Breast epithelium (tissue), 4 donors: ENCODE measurements around the gene STK4. TPM values are rescaled to one million over a fixed set of nuclear protein-coding genes. Genes with fewer than 3 reads are reported as not detected.

ENCODE experiments used
- DNase-seq, 2 donors: peaks; one replicate each; pipeline ENCODE4 v3.0.0-alpha.2; 2019; ENCODE audit warnings: low spot score in 2 of 2
- H3K27ac ChIP-seq, 2 donors: fragments of 200-600 bp; sonication (generic) in 1 of 2; one replicate each; pipeline ENCODE4 v1.5.1; 2016 to 2019; ENCODE audit warnings: mild to moderate bottlenecking in 1 of 2
- H3K27me3 ChIP-seq, 2 donors: fragments of 200-600 bp; sonication (generic) in 1 of 2; one replicate each; pipeline versions ENCODE4 v1.5.1 to v1.6.0; 2017 to 2019; ENCODE audit warnings: control low read depth in 1 of 2, mild to moderate bottlenecking in 1 of 2
- H3K36me3 ChIP-seq: fragments of 200-600 bp; one replicate; pipeline ENCODE4 v1.5.1; 2019
- H3K4me1 ChIP-seq, 2 donors: fragments of 200-600 bp; sonication (generic); one replicate each; pipeline ENCODE4 v1.5.1; 2016 to 2019; ENCODE audit warnings: control low read depth in 1 of 2
- H3K4me3 ChIP-seq, 3 donors: fragments of 200-600 bp; sonication (generic); 1 replicate in 2 of 3; 2 replicates in 1 of 3; pipeline ENCODE4 v1.5.1; 2016 to 2019; ENCODE audit warnings: mild to moderate bottlenecking in 3 of 3, moderate library complexity in 2 of 3
- H3K9me3 ChIP-seq, 2 donors: fragments of 200-600 bp; sonication (generic) in 1 of 2; one replicate each; pipeline ENCODE4 v1.5.1; 2016 to 2019; ENCODE audit warnings: control low read depth in 1 of 2
- CTCF ChIP-seq, 3 donors: fragments of 450-650 bp; IDR thresholded peaks; one replicate each; pipeline ENCODE4 v1.5.1; 2016 to 2017; ENCODE audit warnings: antibody characterized with exemption in 3 of 3, mild to moderate bottlenecking in 3 of 3, moderate library complexity in 3 of 3
- POLR2A ChIP-seq: fragments of 450-650 bp; IDR thresholded peaks from one replicate; pipeline ENCODE4 v1.6.1; 2016; ENCODE audit warnings: antibody characterized with exemption, mild to moderate bottlenecking, moderate library complexity
- POLR2AphosphoS5 ChIP-seq, 3 donors: sonication (generic); formaldehyde crosslinking; IDR thresholded peaks; one replicate each; pipeline ENCODE4 v1.6.1; 2017; ENCODE audit warnings: antibody characterized with exemption in 3 of 3
- intact Hi-C: fragments of 100-400 bp; cut with DNase I; formaldehyde crosslinking; loops from one replicate; pipeline ENCODE4 v1.15.1; 2023; ENCODE audit warnings: low total_unique reads
- total RNA-seq, 3 donors: library from RNA; depleted of rRNA; stranded (reverse); fragments of >200 nt; gene quantifications; one replicate each; pipeline ENCODE4 v1.1.0, GENCODE V29; 2016

The STK4 gene
- total RNA-seq, 3 donors from 2014 or later = 33.1 to 35.3 (median 34.7) TPM

- no peak overlapping the region for H3K4me3 ChIP-seq
- peaks cover 0 to 3% of the 10 kb centered on the region in 2 donors for H3K4me1 ChIP-seq
- TF ChIP-seq CTCF (IDR thresholded peaks at IDR 0.05) (no peak), POLR2AphosphoS5 (IDR thresholded peaks at IDR 0.05) (no peak), POLR2A (no peak)
- H3K9me3 ChIP-seq = no peaks in the 10 kb centered on the region
- no peak overlapping the region for H3K27ac ChIP-seq
- no peaks in the 10 kb centered on the region for H3K36me3 ChIP-seq
- DNase-seq = no peak
- intact Hi-C loops = no loop called here
- no peaks in the 10 kb centered on the region for H3K27me3 ChIP-seq
These were observed 15.6 kb downstream of the STK4 start for GRCh38 chr20:44981736-44982406.

GRCh38 chr20:44983093-44983674, 16.9 kb downstream of the STK4 start:
- TF ChIP-seq POLR2AphosphoS5 (IDR thresholded peaks at IDR 0.05) (no peak), CTCF (IDR thresholded peaks at IDR 0.05) (no peak), POLR2A (no peak)
- Histone ChIP-seq H3K36me3 (no peaks in the 10 kb centered on the region), H3K27ac (no peak overlapping the region), H3K4me1 (peaks cover 0 to 3% of the 10 kb centered on the region in 2 donors), H3K4me3 (no peak overlapping the region), H3K9me3 (no peaks in the 10 kb centered on the region), H3K27me3 (no peaks in the 10 kb centered on the region)
- intact Hi-C loops = no loop called here
- DNase-seq = no peak

- intact Hi-C loops = no loop called here
- no peaks in the 10 kb centered on the region for H3K36me3 ChIP-seq
- H3K27me3 ChIP-seq = no peaks in the 10 kb centered on the region
- no peak overlapping the region for H3K4me3 ChIP-seq
- no peaks in the 10 kb centered on the region for H3K9me3 ChIP-seq
- H3K4me1 ChIP-seq = no peaks in the 10 kb centered on the region
- no peak for DNase-seq
- no peak overlapping the region for H3K27ac ChIP-seq
- TF ChIP-seq CTCF (IDR thresholded peaks at IDR 0.05) (no peak), POLR2AphosphoS5 (IDR thresholded peaks at IDR 0.05) (no peak), POLR2A (no peak)
These were observed 22.4 kb downstream of the STK4 start for GRCh38 chr20:44988631-44989171.

- H3K27ac ChIP-seq = peak overlapping the region; percentile 34 to 70
- no peaks in the 10 kb centered on the region for H3K27me3 ChIP-seq
- intact Hi-C loops = no loop called here
- H3K4me3 ChIP-seq = peak overlapping the region in 1 of 3 donors; percentile 12
- H3K9me3 ChIP-seq = no peaks in the 10 kb centered on the region
- no peak for TF ChIP-seq POLR2AphosphoS5 (IDR thresholded peaks at IDR 0.05)
- no peak for TF ChIP-seq CTCF (IDR thresholded peaks at IDR 0.05)
- TF ChIP-seq POLR2A = no peak
- H3K4me1 ChIP-seq = no peaks in the 10 kb centered on the region
- no peaks in the 10 kb centered on the region for H3K36me3 ChIP-seq
- DNase-seq = no peak
These were observed 24.1 kb downstream of the STK4 start for GRCh38 chr20:44990425-44990824.

- no peak for DNase-seq
- H3K36me3 ChIP-seq = no peaks in the 10 kb centered on the region
- H3K4me3 ChIP-seq = peak overlapping the region; percentile 3 to 12 (median 12)
- H3K27me3 ChIP-seq = no peaks in the 10 kb centered on the region
- TF ChIP-seq POLR2AphosphoS5 (IDR thresholded peaks at IDR 0.05) (no peak), POLR2A (no peak), CTCF (IDR thresholded peaks at IDR 0.05) (no peak)
- intact Hi-C loops = no loop called here
- H3K27ac ChIP-seq = peak overlapping the region; percentile 34 to 70
- no peaks in the 10 kb centered on the region for H3K4me1 ChIP-seq
- no peaks in the 10 kb centered on the region for H3K9me3 ChIP-seq
These were observed 24.6 kb downstream of the STK4 start for GRCh38 chr20:44990957-44991356.
